SU-DHL-6 (cell line): ENCODE data around the gene AMH.

Experiments used
- H2AFZ ChIP-seq: fragments of 200-600 bp; sonication (generic); 2 replicates; pipeline ENCODE4 v1.6.1; 2014; ENCODE audit warnings: low read depth, mild to moderate bottlenecking, moderate library complexity, mixed read lengths, antibody characterized with exemption, low read length; ENCODE audit not compliant: severe bottlenecking
- H3F3A ChIP-seq: fragments of 200-600 bp; shearing (Covaris generic); 2 replicates; pipeline ENCODE4 v1.6.0; 2016; ENCODE audit warnings: antibody characterized with exemption, mild to moderate bottlenecking; ENCODE audit not compliant: insufficient read depth
- H3K27ac ChIP-seq: fragments of 200-600 bp; sonication (generic); 2 replicates; pipeline ENCODE4 v1.5.1; 2016; ENCODE audit warnings: low read depth, mild to moderate bottlenecking, low read length, moderate library complexity, mixed read lengths
- H3K27me3 ChIP-seq: fragments of 200-600 bp; sonication (generic), shearing (Covaris generic); 2 replicates; pipeline ENCODE4 v1.6.0; 2014; ENCODE audit warnings: mild to moderate bottlenecking, low read length
- H3K36me3 ChIP-seq: fragments of 200-600 bp; sonication (generic); 2 replicates; pipeline ENCODE4 v1.6.1; 2014; ENCODE audit warnings: mild to moderate bottlenecking, low read length, mixed read lengths
- H3K4me2 ChIP-seq: fragments of 300-600, 200-600 bp; shearing (Covaris generic), sonication (generic); 2 replicates; pipeline ENCODE4 v1.6.0; 2014; ENCODE audit warnings: low read length, low read depth, mild to moderate bottlenecking; ENCODE audit not compliant: poor library complexity, severe bottlenecking
- H3K4me3 ChIP-seq: fragments of 200-600 bp; sonication (generic); 2 replicates; pipeline ENCODE4 v1.5.1; 2014; ENCODE audit warnings: antibody characterized with exemption, low read length, mild to moderate bottlenecking, mixed read lengths; ENCODE audit not compliant: insufficient read depth, poor library complexity, severe bottlenecking
- H3K79me2 ChIP-seq: fragments of 200-600 bp; sonication (generic); 2 replicates; pipeline ENCODE4 v1.6.1; 2014; ENCODE audit warnings: mild to moderate bottlenecking, low read length, moderate library complexity; ENCODE audit not compliant: insufficient read depth
- H3K9ac ChIP-seq: fragments of 200-600 bp; sonication (generic); 2 replicates; pipeline ENCODE4 v1.7.0; 2014; ENCODE audit warnings: mild to moderate bottlenecking, low read length
- H3K9me2 ChIP-seq: fragments of 200-600 bp; sonication (generic); replicated peaks from 2 replicates; pipeline ENCODE4 v1.6.1; 2014; ENCODE audit warnings: low read length; ENCODE audit not compliant: insufficient read depth
- H3K9me3 ChIP-seq: fragments of 200-600 bp; sonication (generic); 2 replicates; pipeline ENCODE4 v1.6.1; 2014; ENCODE audit warnings: low read length, mixed read lengths; ENCODE audit not compliant: insufficient read depth
- H4K20me1 ChIP-seq: fragments of 200-600 bp; sonication (generic); 2 replicates; pipeline ENCODE4 v1.6.1; 2014; ENCODE audit warnings: low read depth, mild to moderate bottlenecking, antibody characterized with exemption, low read length, moderate library complexity, mixed read lengths
- CTCF ChIP-seq: fragments of 200-600 bp; sonication (generic); IDR thresholded peaks from one replicate; pipeline ENCODE4 v1.5.1; 2017; ENCODE audit warnings: antibody characterized with exemption, mild to moderate bottlenecking, low read length, moderate library complexity; ENCODE audit not compliant: insufficient read depth, poor library complexity, severe bottlenecking
- EZH2phosphoT487 ChIP-seq: fragments of 200-600 bp; sonication (generic), shearing (Covaris generic); conservative IDR thresholded peaks from 2 replicates; pipeline ENCODE4 v1.6.1; 2018; ENCODE audit warnings: mild to moderate bottlenecking, antibody characterized with exemption, low read length, moderate library complexity, mixed read lengths

The AMH gene

GRCh38 chr19:2237869-2238153 is 11.3 kb upstream of the AMH start:
- Histone ChIP-seq H4K20me1 (peaks cover 8% of the 10 kb centered on the region; the same call in 1 of the 2 replicates), H3K27ac (0 out of 2 replicates have a peak overlapping the region, but pooled peaks have one; percentile 81), H3K36me3 (no peaks in the 10 kb centered on the region)

GRCh38 chr19:2239173-2239572 is 9.9 kb upstream of the AMH start:
- Histone ChIP-seq H2AFZ (no peak overlapping the region), H3K9me3 (no peaks in the 10 kb centered on the region), H3K9ac (peak overlapping the region; percentile 95), H3K79me2 (peaks cover 88% of the 10 kb centered on the region), H4K20me1 (peaks cover 8% of the 10 kb centered on the region; the same call in 1 of the 2 replicates), H3K27ac (peak overlapping the region; percentile 9; the same call in 1 of the 2 replicates), H3K9me2 (no peaks in the 10 kb centered on the region), H3K4me2 (peak overlapping the region; percentile 97), H3F3A (peaks cover 8% of the 10 kb centered on the region; the same call in 1 of the 2 replicates), H3K36me3 (no peaks in the 10 kb centered on the region), H3K27me3 (no peaks in the 10 kb centered on the region), H3K4me3 (peak overlapping the region; percentile 90)
- no peak for TF ChIP-seq CTCF
- TF ChIP-seq EZH2phosphoT487: no peak

More at GRCh38 chr19:2237869-2238153, 11.3 kb upstream of the AMH start:
- no peak for TF ChIP-seq EZH2phosphoT487
- TF ChIP-seq CTCF: no peak
- Histone ChIP-seq H3F3A (peaks cover 13% of the 10 kb centered on the region; the same call in 1 of the 2 replicates), H3K4me2 (peak overlapping the region; percentile 97), H3K27me3 (no peaks in the 10 kb centered on the region), H3K9ac (peak overlapping the region; percentile 95), H3K4me3 (peak overlapping the region; percentile 90), H3K9me3 (no peaks in the 10 kb centered on the region), H2AFZ (no peak overlapping the region), H3K79me2 (peaks cover 85% of the 10 kb centered on the region), H3K9me2 (no peaks in the 10 kb centered on the region)

- H3K4me3 ChIP-seq: peak overlapping the region; percentile 90
- H3K4me2 ChIP-seq: peak overlapping the region; percentile 97
- H3K79me2 ChIP-seq: peaks cover 80% of the 10 kb centered on the region
- H3K9me3 ChIP-seq: no peaks in the 10 kb centered on the region
- H2AFZ ChIP-seq: no peak overlapping the region
- H3K27ac ChIP-seq: peak overlapping the region; percentile 9; the same call in 1 of the 2 replicates
- H3K36me3 ChIP-seq: no peaks in the 10 kb centered on the region
- peak overlapping the region; percentile 95 for H3K9ac ChIP-seq
- peaks cover 8% of the 10 kb centered on the region; the same call in 1 of the 2 replicates for H4K20me1 ChIP-seq
- 0 out of 2 replicates have a peak, but pooled peaks cover 3% of the 10 kb centered on the region for H3F3A ChIP-seq
- TF ChIP-seq CTCF: no peak
- no peak for TF ChIP-seq EZH2phosphoT487
- H3K9me2 ChIP-seq: no peaks in the 10 kb centered on the region
- no peaks in the 10 kb centered on the region for H3K27me3 ChIP-seq
These were observed 9.1 kb upstream of the AMH start for GRCh38 chr19:2239771-2240770.
